Left ventricle myocardium superior (tissue), 1 donor: ENCODE results near the gene GPR179. TPM values are rescaled to one million over a fixed set of nuclear protein-coding genes. Genes with fewer than 3 reads are reported as not detected.

Experiments used
- total RNA-seq: library from RNA; stranded (reverse); fragmentation: NEBNext Ultra II Directional; extraction: Animal tissue kit (Norgen Biotek cat#: 25700); gene quantifications from one replicate; pipeline ENCODE4 v1.2.1, GENCODE V29; 2021
- donor health status: DM: no; HTN: yes; CAD: no; lungs with severe emphysema.

GPR179 gene
- total RNA-seq, 1 donor from 2014 or later, result not detected

Other genes starting within 250 kb of the GPR179 start
- gene TBC1D3E, start 216.0 kb downstream of the GPR179 start, total RNA-seq, result not detected
- not detected for gene TBC1D3, start 151.4 kb downstream of the GPR179 start, total RNA-seq
- 39.5 TPM for gene MRPL45, start 46.8 kb downstream of the GPR179 start, total RNA-seq
- gene SOCS7, start 7.9 kb upstream of the GPR179 start, total RNA-seq, result 15.2 TPM
- 70.3 TPM for gene ARHGAP23, start 84.5 kb upstream of the GPR179 start, total RNA-seq